K562 (cell line): ENCODE measurements around the gene EVL. TPM values are rescaled to one million over a fixed set of nuclear protein-coding genes. Genes with fewer than 3 reads are reported as not detected.

Experiments
- ATAC-seq: fragments of 200-7000 bp; cut with Tn5 transposase; 3 replicates; pipeline ENCODE4 v1.9.1; 2020; ENCODE audit warnings: moderate library complexity
- BruUV-seq: library from RNA; stranded (reverse); fragments of 400-500 nt; replicated peaks from 2 replicates; lab custom pipeline; 2021; lab: Mats Ljungman, UMichigan
- CTCF ChIA-PET: fragments of 300-600 bp; formaldehyde crosslinking; extraction: SDS; loops from one replicate; lab custom pipeline; 2021; ENCODE audit warnings: low intra/inter-chr PET ratio; lab: Yijun Ruan, JAX
- POLR2A ChIA-PET: fragments of 300-600, 350-650 bp; sonication (Branson Sonifier 250); formaldehyde crosslinking; extraction: SDS; loops from one replicate; lab custom pipeline; 2021; ENCODE audit warnings: antibody characterized with exemption, inconsistent platforms; lab: Yijun Ruan, JAX
- DNase-seq, 4 experiments: peaks; one replicate each; pipeline versions ENCODE4 v3.0.0 to v3.0.0-alpha.2; 2011 to 2018; ENCODE audit warnings: low spot score in 3 of 4, mixed read lengths in 3 of 4; ENCODE audit errors: extremely low read depth in 1 of 4
- FAIRE-seq: peaks from 2 replicates; lab custom pipeline; 2011; peaks lifted over from hg19 to GRCh38; lab: Jason Lieb, UNC
- H2AFZ ChIP-seq: 2 replicates; pipeline ENCODE4 v1.6.0; 2011; ENCODE audit warnings: low read depth, low read length, control low read depth, inconsistent platforms
- H3K27ac ChIP-seq: fragments of 200-600 bp; 3 replicates; pipeline ENCODE4 v1.8.0; 2011; ENCODE audit warnings: low read depth, mild to moderate bottlenecking, control low read depth, inconsistent platforms, low read length, moderate library complexity, mixed read lengths; ENCODE audit errors: extremely low read depth
- H3K27me3 ChIP-seq, 2 experiments: fragments of 300-600 bp in 1 of 2; 2 replicates in 1 of 2; 3 replicates in 1 of 2; pipeline versions ENCODE4 v1.6.0 to v1.8.0; 2011; ENCODE audit warnings: inconsistent platforms in 2 of 2, low read length in 2 of 2, mild to moderate bottlenecking in 1 of 2, mixed read lengths in 1 of 2, moderate library complexity in 1 of 2; ENCODE audit not compliant: control insufficient read depth in 2 of 2, insufficient read depth in 2 of 2
- H3K36me3 ChIP-seq: fragments of 300-600 bp; 3 replicates; pipeline ENCODE4 v1.8.0; 2011; ENCODE audit warnings: mild to moderate bottlenecking, low read length, inconsistent platforms; ENCODE audit not compliant: control insufficient read depth, insufficient read depth
- H3K4me1 ChIP-seq, 2 experiments: fragments of 200-600 bp in 1 of 2; replicated peaks in 1 of 2; 2 replicates in 1 of 2; 3 replicates in 1 of 2; pipeline versions ENCODE4 v1.5.1 to v1.8.0; 2011; ENCODE audit warnings: inconsistent platforms in 2 of 2, low read length in 2 of 2, mild to moderate bottlenecking in 1 of 2, mixed read lengths in 1 of 2, moderate library complexity in 1 of 2; ENCODE audit not compliant: control insufficient read depth in 2 of 2, insufficient read depth in 2 of 2
- H3K4me2 ChIP-seq: 2 replicates; pipeline ENCODE4 v1.6.1; 2011; ENCODE audit warnings: low read length, control low read depth, inconsistent platforms, mixed read lengths; ENCODE audit not compliant: insufficient read depth
- H3K4me3 ChIP-seq: fragments of 200-600 bp; sonication (generic), shearing (Covaris generic); 2 replicates; pipeline ENCODE4 v1.5.1; 2016; ENCODE audit warnings: control low read depth, inconsistent platforms
- H3K79me2 ChIP-seq: fragments of 200-600 bp; 3 replicates; pipeline ENCODE4 v1.8.0; 2011; ENCODE audit warnings: low read length, inconsistent platforms; ENCODE audit not compliant: control insufficient read depth, insufficient read depth
- H3K9ac ChIP-seq, 2 experiments: 2 replicates each; pipeline versions ENCODE4 v1.6.0 to v1.6.1; 2011; ENCODE audit warnings: low read depth in 2 of 2, low read length in 2 of 2, control low read depth in 1 of 2, inconsistent platforms in 1 of 2, mild to moderate bottlenecking in 1 of 2, mixed read lengths in 1 of 2; ENCODE audit not compliant: insufficient read depth in 1 of 2
- H3K9me1 ChIP-seq: one replicate; pipeline ENCODE4 v1.6.0; 2011; ENCODE audit warnings: inconsistent platforms, mild to moderate bottlenecking, low read length, moderate library complexity; ENCODE audit not compliant: control insufficient read depth, insufficient read depth
- H3K9me3 ChIP-seq: replicated peaks from 2 replicates; pipeline ENCODE4 v1.5.1; 2011; ENCODE audit warnings: low read depth, low read length, inconsistent platforms; ENCODE audit not compliant: control insufficient read depth, insufficient read depth
- H4K20me1 ChIP-seq: replicated peaks from 2 replicates; pipeline ENCODE4 v1.6.1; 2011; ENCODE audit warnings: low read length, inconsistent platforms, mixed read lengths; ENCODE audit not compliant: control insufficient read depth, insufficient read depth
- HMG20B ChIP-seq: fragments of 250-450 bp; sonication (Bioruptor Pico); IDR thresholded peaks from 2 replicates; pipeline ENCODE4 v1.5.0; 2021; ENCODE audit warnings: mild to moderate bottlenecking
- KDM4B ChIP-seq, 2 experiments: fragments of 450-650 bp in 1 of 2; sonication (generic) in 1 of 2; IDR thresholded peaks; 2 replicates each; pipeline ENCODE4 v1.6.1; 2016 to 2017; ENCODE audit warnings: borderline replicate concordance in 2 of 2, antibody characterized with exemption in 1 of 2, low read depth in 1 of 2, mild to moderate bottlenecking in 1 of 2
- RBM14 ChIP-seq: fragments of 200-400 bp; formaldehyde crosslinking; IDR thresholded peaks from 2 replicates; pipeline ENCODE4 v1.6.1; 2018; ENCODE audit warnings: low read depth, mild to moderate bottlenecking, low read length, moderate library complexity, borderline replicate concordance; ENCODE audit not compliant: insufficient read depth
- RUNX1 ChIP-seq: sonication (generic); IDR thresholded peaks from 2 replicates; pipeline ENCODE4 v1.6.1; 2016; ENCODE audit warnings: antibody characterized with exemption, low read depth
- TAF1 ChIP-seq: IDR thresholded peaks from 2 replicates; pipeline ENCODE4 v1.6.1; 2011; ENCODE audit warnings: mild to moderate bottlenecking, low read length, moderate library complexity; ENCODE audit not compliant: insufficient read depth, control insufficient read depth, severe bottlenecking; ENCODE audit errors: extremely low read depth
- WGBS: fragments of 100-300 bp; shearing (Covaris generic); methylation state at CpG from one replicate; pipeline ENCODE4 v1.1.6; 2016; ENCODE audit warnings: low coverage, mixed read lengths; ENCODE audit not compliant: insufficient coverage; ENCODE audit errors: missing lambda C conversion rate; 5-methylcytosine and 5-hydroxymethylcytosine counted together
- in situ Hi-C: fragments of 300-500 bp; cut with MboI; formaldehyde crosslinking; loops from 4 replicates; pipeline ENCODE4 v1.15.0; 2018; ENCODE audit warnings: inconsistent platforms, mixed read lengths
- intact Hi-C: fragments of 100-400 bp; cut with micrococcal nuclease; formaldehyde crosslinking; loops from 2 replicates; pipeline ENCODE4 v1.14.2; 2022
- polyA plus RNA-seq, 8 experiments: library from polyadenylated mRNA; depleted of rRNA in 4 of 8; stranded (reverse) in 5 of 8; unstranded in 3 of 8; fragments of >200 nt; fragmentation: Nextera tagmentation in 2 of 8; fragmentation: Illumina TruSeq in 1 of 8; extraction: Ambion mirVana in 2 of 8; extraction: Trizol in 1 of 8; gene quantifications; 2 replicates each; pipeline versions ENCODE4 v1.2.1 to v1.2.3, GENCODE V29; 2011 to 2014; ENCODE audit warnings: inconsistent platforms in 1 of 8, missing spikeins in 1 of 8
- total RNA-seq, 7 experiments: library from RNA; depleted of rRNA in 6 of 7; stranded (reverse); fragments of >200 nt in 6 of 7; fragmentation: Illumina TruSeq in 2 of 7; extraction: Trizol in 2 of 7; gene quantifications; 2 replicates each; pipeline versions ENCODE4 v1.2.1 to v1.2.3, GENCODE V29; 2011 to 2021; ENCODE audit warnings: low replicate concordance in 1 of 7
- TF ChIP-seq, protein P1 (sequence below): fragments of 200-400 bp; formaldehyde crosslinking; IDR thresholded peaks from 2 replicates; pipeline ENCODE4 v1.6.1; 2017; ENCODE audit warnings: mild to moderate bottlenecking, low read depth, low read length, moderate library complexity
- TF ChIP-seq, protein P2 (sequence below), 2 experiments: fragments of 450-650 bp; formaldehyde crosslinking in 1 of 2; IDR thresholded peaks; 2 replicates each; pipeline versions ENCODE4 v1.4.0 to v1.6.1; 2014 to 2020; ENCODE audit warnings: mild to moderate bottlenecking in 2 of 2, borderline replicate concordance in 1 of 2, low read depth in 1 of 2

The EVL gene
- total and polyA plus RNA-seq, 9 of the 15 experiments (the other 6 are each of a cell fraction or from before 2014, with no cell fraction given), result 2.9 to 43.4 (median 23.9) TPM

DNA sequence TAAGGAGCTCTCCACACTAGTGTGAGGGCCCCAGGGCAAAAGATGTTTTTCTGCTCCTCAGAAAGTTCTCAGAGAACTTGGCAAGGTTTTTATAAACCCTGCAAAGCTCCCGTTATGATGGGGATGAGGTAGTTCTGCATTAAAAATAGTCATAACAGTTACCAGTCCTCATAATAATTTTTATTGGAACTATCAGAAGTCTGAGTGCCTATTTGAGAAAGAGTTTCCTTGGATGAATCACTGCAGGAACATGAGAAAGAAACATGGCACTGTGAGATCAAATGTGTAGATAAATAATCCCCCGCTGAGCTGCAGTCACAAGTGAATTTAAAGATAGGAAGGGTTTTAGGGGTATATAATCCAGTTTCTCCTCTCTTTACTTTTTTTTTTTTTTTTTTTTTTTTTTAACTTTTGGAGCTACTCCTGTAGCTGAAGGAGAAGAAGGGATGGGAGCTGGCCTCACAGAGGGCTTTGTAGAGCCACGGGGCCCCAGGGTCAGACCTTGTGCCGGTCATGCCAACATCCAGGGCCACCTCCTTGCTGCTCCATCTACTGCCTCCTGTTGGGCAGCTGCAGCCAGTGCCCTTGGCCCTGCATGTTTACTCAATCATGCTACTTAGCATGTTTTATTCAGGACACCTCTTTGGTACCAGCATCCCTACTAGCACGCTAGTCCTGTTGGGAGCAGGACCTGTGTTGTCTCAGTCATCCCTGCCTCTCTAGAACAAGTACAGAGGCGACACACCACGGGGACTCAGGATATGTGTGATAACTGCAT is 39.5 kb downstream of the EVL start:
- FAIRE-seq, result no peak
- WGBS, result 77% methylated on average over 5 of the region's 7 CpGs
- H4K20me1 ChIP-seq, result no peaks in the 10 kb centered on the region; the same call in 1 of the 2 replicates
- CTCF ChIA-PET, result no interaction called here
- DNase-seq, result no peak
- ATAC-seq, result no peak
- in situ Hi-C loops (no loop called here), intact Hi-C loops (no loop called here)
- no TSS peak for BruUV-seq
- POLR2A ChIA-PET, result interaction anchor here (0.6 to 1.8 kb wide), 2 partner anchors 8 to 191 kb away, joined by 3 to 4 read pairs; no protein-coding TSS in a partner anchor
- no peak overlapping the region for H3K4me3 ChIP-seq
- H3K36me3 ChIP-seq, result peaks cover 2% of the 10 kb centered on the region; the same call in 1 of the 3 replicates
- peaks cover 2% of the 10 kb centered on the region; the same call in 2 of the 3 replicates for H3K79me2 ChIP-seq
- H3K27me3 ChIP-seq, result no peaks in the 10 kb centered on the region
- no peak overlapping the region for H3K4me2 ChIP-seq
- H3K9me3 ChIP-seq, result no peaks in the 10 kb centered on the region
- H3K9me1 ChIP-seq, result no peaks in the 10 kb centered on the region
- H3K4me1 ChIP-seq, result peaks cover 18 to 19% of the 10 kb centered on the region in 2 experiments; a peak in 4 of 5 replicates
- H2AFZ ChIP-seq, result no peak overlapping the region
- no peak overlapping the region for H3K9ac ChIP-seq
- H3K27ac ChIP-seq, result no peak overlapping the region
- TF ChIP-seq, protein P1, sequence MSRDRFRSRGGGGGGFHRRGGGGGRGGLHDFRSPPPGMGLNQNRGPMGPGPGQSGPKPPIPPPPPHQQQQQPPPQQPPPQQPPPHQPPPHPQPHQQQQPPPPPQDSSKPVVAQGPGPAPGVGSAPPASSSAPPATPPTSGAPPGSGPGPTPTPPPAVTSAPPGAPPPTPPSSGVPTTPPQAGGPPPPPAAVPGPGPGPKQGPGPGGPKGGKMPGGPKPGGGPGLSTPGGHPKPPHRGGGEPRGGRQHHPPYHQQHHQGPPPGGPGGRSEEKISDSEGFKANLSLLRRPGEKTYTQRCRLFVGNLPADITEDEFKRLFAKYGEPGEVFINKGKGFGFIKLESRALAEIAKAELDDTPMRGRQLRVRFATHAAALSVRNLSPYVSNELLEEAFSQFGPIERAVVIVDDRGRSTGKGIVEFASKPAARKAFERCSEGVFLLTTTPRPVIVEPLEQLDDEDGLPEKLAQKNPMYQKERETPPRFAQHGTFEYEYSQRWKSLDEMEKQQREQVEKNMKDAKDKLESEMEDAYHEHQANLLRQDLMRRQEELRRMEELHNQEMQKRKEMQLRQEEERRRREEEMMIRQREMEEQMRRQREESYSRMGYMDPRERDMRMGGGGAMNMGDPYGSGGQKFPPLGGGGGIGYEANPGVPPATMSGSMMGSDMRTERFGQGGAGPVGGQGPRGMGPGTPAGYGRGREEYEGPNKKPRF, result no peak
- TF ChIP-seq, protein P2, sequence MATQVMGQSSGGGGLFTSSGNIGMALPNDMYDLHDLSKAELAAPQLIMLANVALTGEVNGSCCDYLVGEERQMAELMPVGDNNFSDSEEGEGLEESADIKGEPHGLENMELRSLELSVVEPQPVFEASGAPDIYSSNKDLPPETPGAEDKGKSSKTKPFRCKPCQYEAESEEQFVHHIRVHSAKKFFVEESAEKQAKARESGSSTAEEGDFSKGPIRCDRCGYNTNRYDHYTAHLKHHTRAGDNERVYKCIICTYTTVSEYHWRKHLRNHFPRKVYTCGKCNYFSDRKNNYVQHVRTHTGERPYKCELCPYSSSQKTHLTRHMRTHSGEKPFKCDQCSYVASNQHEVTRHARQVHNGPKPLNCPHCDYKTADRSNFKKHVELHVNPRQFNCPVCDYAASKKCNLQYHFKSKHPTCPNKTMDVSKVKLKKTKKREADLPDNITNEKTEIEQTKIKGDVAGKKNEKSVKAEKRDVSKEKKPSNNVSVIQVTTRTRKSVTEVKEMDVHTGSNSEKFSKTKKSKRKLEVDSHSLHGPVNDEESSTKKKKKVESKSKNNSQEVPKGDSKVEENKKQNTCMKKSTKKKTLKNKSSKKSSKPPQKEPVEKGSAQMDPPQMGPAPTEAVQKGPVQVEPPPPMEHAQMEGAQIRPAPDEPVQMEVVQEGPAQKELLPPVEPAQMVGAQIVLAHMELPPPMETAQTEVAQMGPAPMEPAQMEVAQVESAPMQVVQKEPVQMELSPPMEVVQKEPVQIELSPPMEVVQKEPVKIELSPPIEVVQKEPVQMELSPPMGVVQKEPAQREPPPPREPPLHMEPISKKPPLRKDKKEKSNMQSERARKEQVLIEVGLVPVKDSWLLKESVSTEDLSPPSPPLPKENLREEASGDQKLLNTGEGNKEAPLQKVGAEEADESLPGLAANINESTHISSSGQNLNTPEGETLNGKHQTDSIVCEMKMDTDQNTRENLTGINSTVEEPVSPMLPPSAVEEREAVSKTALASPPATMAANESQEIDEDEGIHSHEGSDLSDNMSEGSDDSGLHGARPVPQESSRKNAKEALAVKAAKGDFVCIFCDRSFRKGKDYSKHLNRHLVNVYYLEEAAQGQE (IDR thresholded peaks at IDR 0.05; ENCODE audit: borderline replicate concordance), result no peak
- TF ChIP-seq, protein P2 (CRISPR knock-in tag; IDR thresholded peaks at IDR 0.05; ENCODE audit: low read depth), result no peak
- TF ChIP-seq RUNX1 (no peak), TAF1 (no peak), KDM4B (IDR thresholded peaks at IDR 0.05; ENCODE audit: borderline replicate concordance in 2 of 2, low read depth in 1 of 2) (no peak), RBM14 (no peak), HMG20B (CRISPR knock-in tag) (no peak)
